ENCODE measurements around the gene EMX2.
"Not testable (repeated sequence)": the region's sequence is repeated elsewhere in the genome, so short reads cannot be mapped to it uniquely, and the experiment has no call there.

Gene EMX2

GRCh38 chr10:117560942-117561341 is 18.4 kb downstream of the EMX2 start:
- no peak for DNase-seq (ENCODE audit: low read depth)

- no peak for DNase-seq (ENCODE audit: low read depth)
Observed at GRCh38 chr10:117562220-117562619, 19.7 kb downstream of the EMX2 start.

- no peak for DNase-seq (ENCODE audit: low read depth)
Observed at GRCh38 chr10:117562896-117563737, 20.6 kb downstream of the EMX2 start.

GRCh38 chr10:117563780-117564179 is 21.2 kb downstream of the EMX2 start:
- DNase-seq (ENCODE audit: low read depth): no peak

GRCh38 chr10:117565068-117565467 is 22.5 kb downstream of the EMX2 start:
- no peak for DNase-seq (ENCODE audit: low read depth)

GRCh38 chr10:117568334-117568733 is 25.8 kb downstream of the EMX2 start:
- DNase-seq (ENCODE audit: low read depth): no peak

GRCh38 chr10:117569610-117570390 is 27.3 kb downstream of the EMX2 start:
- DNase-seq (ENCODE audit: low read depth): no peak

GRCh38 chr10:117570880-117571279 is 28.3 kb downstream of the EMX2 start:
- DNase-seq (ENCODE audit: low read depth): no peak

GRCh38 chr10:117574498-117575146 is 32.1 kb downstream of the EMX2 start:
- no peak for DNase-seq (ENCODE audit: low read depth)

GRCh38 chr10:117578490-117578889 is 35.9 kb downstream of the EMX2 start:
- no peak for DNase-seq (ENCODE audit: low read depth)

- DNase-seq (ENCODE audit: low read depth): no peak
Observed at GRCh38 chr10:117578999-117579590, 36.5 kb downstream of the EMX2 start.

- no peak for DNase-seq (ENCODE audit: low read depth)
Observed at GRCh38 chr10:117581961-117582360, 39.4 kb downstream of the EMX2 start.

- not testable (repeated sequence) for DNase-seq (ENCODE audit: low read depth)
Observed at GRCh38 chr10:117584831-117585230, 42.3 kb downstream of the EMX2 start.

GRCh38 chr10:117587036-117587435 is 44.5 kb downstream of the EMX2 start:
- no peak for DNase-seq (ENCODE audit: low read depth)

GRCh38 chr10:117590101-117590875 is 47.7 kb downstream of the EMX2 start:
- DNase-seq (ENCODE audit: low read depth): no peak

GRCh38 chr10:117591043-117591442 is 48.5 kb downstream of the EMX2 start:
- DNase-seq (ENCODE audit: low read depth): no peak

- no peak for DNase-seq (ENCODE audit: low read depth)
Observed at GRCh38 chr10:117594722-117595121, 52.2 kb downstream of the EMX2 start.

- no peak for DNase-seq (ENCODE audit: low read depth)
Observed at GRCh38 chr10:117596706-117597105, 54.2 kb downstream of the EMX2 start.

GRCh38 chr10:117597216-117597615 is 54.7 kb downstream of the EMX2 start:
- DNase-seq (ENCODE audit: low read depth): no peak

Data from activated T-cell treated with anti-CD3 and anti-CD28 coated beads for 48 hours (primary cell).